K562 (cell line): ENCODE measurements around the gene SOAT2. TPM values are rescaled to one million over a fixed set of nuclear protein-coding genes. Genes with fewer than 3 reads are reported as not detected.

Experiments
- BCOR ChIP-seq: fragments of 450-650 bp; IDR thresholded peaks from 2 replicates; pipeline ENCODE4 v1.6.1; 2016
- CBX3 ChIP-seq, 2 experiments: IDR thresholded peaks; 1 replicate in 1 of 2; 2 replicates in 1 of 2; pipeline ENCODE4 v1.6.1; 2012; ENCODE audit warnings: inconsistent platforms in 2 of 2, low read length in 2 of 2, borderline replicate concordance in 1 of 2, control low read depth in 1 of 2
- HINFP ChIP-seq: fragments of 450-650 bp; conservative IDR thresholded peaks from 2 replicates; pipeline ENCODE4 v1.6.1; 2016; ENCODE audit warnings: missing genetic modification characterization, low read depth, mild to moderate bottlenecking, control low read depth, missing compliant biosample characterization
- KLF16 ChIP-seq: IDR thresholded peaks from 2 replicates; pipeline ENCODE4 v1.6.1; 2016; ENCODE audit warnings: antibody characterized with exemption
- MEIS2 ChIP-seq: fragments of 450-650 bp; IDR thresholded peaks from 2 replicates; pipeline ENCODE4 v1.6.1; 2014; ENCODE audit warnings: mild to moderate bottlenecking; ENCODE audit not compliant: partially characterized antibody
- POLR2H ChIP-seq: IDR thresholded peaks from 2 replicates; pipeline ENCODE4 v1.6.1; 2016; ENCODE audit warnings: missing genetic modification characterization, low read depth, mild to moderate bottlenecking, control low read depth, missing compliant biosample characterization, moderate library complexity
- TRIM25 ChIP-seq: fragments of 450-650 bp; IDR thresholded peaks from 2 replicates; pipeline ENCODE4 v1.7.0; 2016; ENCODE audit warnings: borderline replicate concordance
- ZNF239 ChIP-seq: fragments of 250-450 bp; sonication (Bioruptor Pico); IDR thresholded peaks from 2 replicates; pipeline ENCODE4 v1.4.0; 2020; ENCODE audit warnings: mild to moderate bottlenecking
- polyA plus RNA-seq, 8 experiments: library from polyadenylated mRNA; depleted of rRNA in 4 of 8; stranded (reverse) in 5 of 8; unstranded in 3 of 8; fragments of >200 nt; fragmentation: Nextera tagmentation in 2 of 8; fragmentation: Illumina TruSeq in 1 of 8; extraction: Ambion mirVana in 2 of 8; extraction: Trizol in 1 of 8; gene quantifications; 2 replicates each; pipeline versions ENCODE4 v1.2.1 to v1.2.3, GENCODE V29; 2011 to 2014; ENCODE audit warnings: inconsistent platforms in 1 of 8, missing spikeins in 1 of 8
- total RNA-seq, 7 experiments: library from RNA; depleted of rRNA in 6 of 7; stranded (reverse); fragments of >200 nt in 6 of 7; fragmentation: Illumina TruSeq in 2 of 7; extraction: Trizol in 2 of 7; gene quantifications; 2 replicates each; pipeline versions ENCODE4 v1.2.1 to v1.2.3, GENCODE V29; 2011 to 2021; ENCODE audit warnings: low replicate concordance in 1 of 7
- TF ChIP-seq, protein P1 (sequence below): fragments of 450-650 bp; IDR thresholded peaks from 2 replicates; pipeline ENCODE4 v1.6.1; 2016; ENCODE audit warnings: missing biosample characterization, missing genetic modification characterization
- TF ChIP-seq, protein P2 (sequence below): fragments of 250-450 bp; sonication (Bioruptor Pico); IDR thresholded peaks from 2 replicates; pipeline ENCODE4 v1.5.1; 2021; ENCODE audit warnings: mild to moderate bottlenecking

SOAT2 gene
- total and polyA plus RNA-seq, 9 of the 15 experiments (the other 6 are each of a cell fraction or from before 2014, with no cell fraction given) = 0.04 TPM; not detected in 8

GRCh38 chr12:53115891-53116648, 12.8 kb downstream of the SOAT2 start (continued):
- TF ChIP-seq HINFP (tag) (no peak), MEIS2 (no peak), BCOR (peak; percentile 97), POLR2H (no peak), TRIM25 (no peak), KLF16 (no peak), ZNF239 (CRISPR knock-in tag) (no peak), CBX3 (IDR thresholded peaks at IDR 0.05; ENCODE audit: borderline replicate concordance in 1 of 2, low read length in 2 of 2) (no peak)
- TF ChIP-seq, protein P1, sequence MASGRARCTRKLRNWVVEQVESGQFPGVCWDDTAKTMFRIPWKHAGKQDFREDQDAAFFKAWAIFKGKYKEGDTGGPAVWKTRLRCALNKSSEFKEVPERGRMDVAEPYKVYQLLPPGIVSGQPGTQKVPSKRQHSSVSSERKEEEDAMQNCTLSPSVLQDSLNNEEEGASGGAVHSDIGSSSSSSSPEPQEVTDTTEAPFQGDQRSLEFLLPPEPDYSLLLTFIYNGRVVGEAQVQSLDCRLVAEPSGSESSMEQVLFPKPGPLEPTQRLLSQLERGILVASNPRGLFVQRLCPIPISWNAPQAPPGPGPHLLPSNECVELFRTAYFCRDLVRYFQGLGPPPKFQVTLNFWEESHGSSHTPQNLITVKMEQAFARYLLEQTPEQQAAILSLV (tag) = no peak
- TF ChIP-seq, protein P2, sequence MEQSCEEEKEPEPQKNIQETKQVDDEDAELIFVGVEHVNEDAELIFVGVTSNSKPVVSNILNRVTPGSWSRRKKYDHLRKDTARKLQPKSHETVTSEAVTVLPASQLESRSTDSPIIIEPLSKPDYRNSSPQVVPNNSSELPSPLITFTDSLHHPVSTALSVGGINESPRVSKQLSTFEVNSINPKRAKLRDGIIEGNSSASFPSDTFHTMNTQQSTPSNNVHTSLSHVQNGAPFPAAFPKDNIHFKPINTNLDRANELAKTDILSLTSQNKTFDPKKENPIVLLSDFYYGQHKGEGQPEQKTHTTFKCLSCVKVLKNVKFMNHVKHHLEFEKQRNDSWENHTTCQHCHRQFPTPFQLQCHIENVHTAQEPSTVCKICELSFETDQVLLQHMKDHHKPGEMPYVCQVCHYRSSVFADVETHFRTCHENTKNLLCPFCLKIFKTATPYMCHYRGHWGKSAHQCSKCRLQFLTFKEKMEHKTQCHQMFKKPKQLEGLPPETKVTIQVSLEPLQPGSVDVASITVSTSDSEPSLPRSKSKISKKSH = no peak
